Thoracic aorta (tissue), 2 donors: ENCODE data around the gene RPL18A. TPM values are rescaled to one million over a fixed set of nuclear protein-coding genes. Genes with fewer than 3 reads are reported as not detected.
A peak's percentile ranks its signal among the peaks of the same experiment; 100 is the strongest.

Experiments
- ATAC-seq: fragments of 150-250 bp; one replicate; pipeline ENCODE4 v1.8.0; 2017; ENCODE audit warnings: low read depth; ENCODE audit not compliant: insufficient number of reproducible peaks, low FRiP score
- DNase-seq: peaks from one replicate; pipeline ENCODE4 v3.0.0-alpha.2; 2020; ENCODE audit warnings: low spot score
- H3K27ac ChIP-seq, 2 donors: fragments of 200-600 bp; sonication (generic); 1 replicate in 1 of 2; 2 replicates in 1 of 2; pipeline ENCODE4 v1.5.1; 2016; ENCODE audit warnings: mild to moderate bottlenecking in 2 of 2, moderate library complexity in 2 of 2
- H3K27me3 ChIP-seq: fragments of 200-600 bp; sonication (generic); replicated peaks from 2 replicates; pipeline ENCODE4 v1.6.0; 2016; ENCODE audit warnings: mild to moderate bottlenecking; ENCODE audit not compliant: insufficient read depth
- H3K36me3 ChIP-seq: fragments of 200-600 bp; sonication (generic); one replicate; pipeline ENCODE4 v1.5.1; 2016
- H3K4me1 ChIP-seq, 2 donors: fragments of 200-600 bp; sonication (generic); 1 replicate in 1 of 2; 2 replicates in 1 of 2; pipeline versions ENCODE4 v1.5.1 to v1.6.0; 2016; ENCODE audit warnings: low read depth in 2 of 2, mild to moderate bottlenecking in 1 of 2; ENCODE audit not compliant: control insufficient read depth in 1 of 2
- H3K4me3 ChIP-seq: fragments of 200-600 bp; sonication (generic); 2 replicates; pipeline ENCODE4 v1.5.1; 2016; ENCODE audit warnings: mild to moderate bottlenecking
- H3K9me3 ChIP-seq: fragments of 200-600 bp; sonication (generic); 2 replicates; pipeline ENCODE4 v1.5.1; 2016
- total RNA-seq, 2 donors: library from RNA; depleted of rRNA; stranded (reverse); fragments of >200 nt; gene quantifications; one replicate each; pipeline versions ENCODE4 v1.1.0 to v1.2.3, GENCODE V29; 2016
- TF ChIP-seq, protein P1 (sequence below): fragments of 200-600 bp; sonication (generic); IDR thresholded peaks from one replicate; pipeline ENCODE4 v1.5.1; 2019; ENCODE audit warnings: antibody characterized with exemption

Gene RPL18A
- total RNA-seq, 2 donors from 2014 or later: 718 to 766 TPM

DNA sequence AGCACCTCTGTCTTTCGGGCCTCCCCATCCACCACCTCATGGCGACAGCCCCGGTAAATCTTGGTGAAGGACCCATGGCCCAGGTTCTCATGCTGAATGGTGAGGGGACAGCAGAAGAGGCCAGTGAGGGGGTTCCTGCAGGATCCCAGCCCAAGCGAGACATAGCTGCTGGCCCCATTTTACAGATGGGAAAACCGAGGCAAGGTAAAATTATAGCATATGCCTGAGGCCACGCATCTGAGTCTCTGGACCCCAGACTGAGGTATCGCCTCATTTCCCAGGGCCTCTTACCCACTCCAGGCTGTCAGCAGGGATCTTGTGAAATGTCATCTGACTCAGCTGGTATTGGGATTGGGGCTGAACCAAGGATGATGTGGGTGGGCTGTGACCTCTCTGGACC, 21.7 kb upstream of the RPL18A start:
- Histone ChIP-seq H3K4me1 (peaks cover 0 to 12% of the 10 kb centered on the region in 2 donors), H3K4me3 (no peak overlapping the region), H3K36me3 (no peaks in the 10 kb centered on the region), H3K27me3 (no peaks in the 10 kb centered on the region), H3K27ac (no peak overlapping the region), H3K9me3 (no peaks in the 10 kb centered on the region)
- TF ChIP-seq, protein P1, sequence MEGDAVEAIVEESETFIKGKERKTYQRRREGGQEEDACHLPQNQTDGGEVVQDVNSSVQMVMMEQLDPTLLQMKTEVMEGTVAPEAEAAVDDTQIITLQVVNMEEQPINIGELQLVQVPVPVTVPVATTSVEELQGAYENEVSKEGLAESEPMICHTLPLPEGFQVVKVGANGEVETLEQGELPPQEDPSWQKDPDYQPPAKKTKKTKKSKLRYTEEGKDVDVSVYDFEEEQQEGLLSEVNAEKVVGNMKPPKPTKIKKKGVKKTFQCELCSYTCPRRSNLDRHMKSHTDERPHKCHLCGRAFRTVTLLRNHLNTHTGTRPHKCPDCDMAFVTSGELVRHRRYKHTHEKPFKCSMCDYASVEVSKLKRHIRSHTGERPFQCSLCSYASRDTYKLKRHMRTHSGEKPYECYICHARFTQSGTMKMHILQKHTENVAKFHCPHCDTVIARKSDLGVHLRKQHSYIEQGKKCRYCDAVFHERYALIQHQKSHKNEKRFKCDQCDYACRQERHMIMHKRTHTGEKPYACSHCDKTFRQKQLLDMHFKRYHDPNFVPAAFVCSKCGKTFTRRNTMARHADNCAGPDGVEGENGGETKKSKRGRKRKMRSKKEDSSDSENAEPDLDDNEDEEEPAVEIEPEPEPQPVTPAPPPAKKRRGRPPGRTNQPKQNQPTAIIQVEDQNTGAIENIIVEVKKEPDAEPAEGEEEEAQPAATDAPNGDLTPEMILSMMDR: no peak
- ATAC-seq: no peak
- no peak for DNase-seq

DNA sequence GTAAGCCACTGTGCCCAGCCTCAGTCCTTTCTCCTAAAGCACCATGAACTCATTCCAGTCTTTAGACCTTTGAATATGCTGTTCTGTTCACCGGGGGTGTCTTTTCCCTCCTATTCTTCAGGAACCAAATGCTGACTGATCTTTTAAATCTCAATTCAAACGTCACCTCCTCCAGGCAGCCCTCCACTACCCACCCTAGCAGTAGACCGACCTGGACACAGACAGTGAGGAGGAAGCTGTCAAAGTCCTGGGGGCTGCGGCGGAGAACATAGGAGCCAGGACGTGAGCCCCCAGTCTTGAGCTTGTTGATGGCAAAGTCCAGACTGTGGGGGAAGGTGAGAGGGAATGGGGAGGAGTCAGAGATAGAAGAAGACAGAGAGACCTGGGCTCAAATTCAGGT, 19.7 kb upstream of the RPL18A start:
- no peak overlapping the region for H3K4me3 ChIP-seq
- no peaks in the 10 kb centered on the region for H3K27me3 ChIP-seq
- no peak overlapping the region for H3K27ac ChIP-seq
- no peaks in the 10 kb centered on the region for H3K36me3 ChIP-seq
- DNase-seq (no peak), ATAC-seq (no peak)
- H3K4me1 ChIP-seq: peaks cover 0 to 12% of the 10 kb centered on the region in 2 donors
- no peaks in the 10 kb centered on the region for H3K9me3 ChIP-seq
- TF ChIP-seq, protein P1: no peak

DNA sequence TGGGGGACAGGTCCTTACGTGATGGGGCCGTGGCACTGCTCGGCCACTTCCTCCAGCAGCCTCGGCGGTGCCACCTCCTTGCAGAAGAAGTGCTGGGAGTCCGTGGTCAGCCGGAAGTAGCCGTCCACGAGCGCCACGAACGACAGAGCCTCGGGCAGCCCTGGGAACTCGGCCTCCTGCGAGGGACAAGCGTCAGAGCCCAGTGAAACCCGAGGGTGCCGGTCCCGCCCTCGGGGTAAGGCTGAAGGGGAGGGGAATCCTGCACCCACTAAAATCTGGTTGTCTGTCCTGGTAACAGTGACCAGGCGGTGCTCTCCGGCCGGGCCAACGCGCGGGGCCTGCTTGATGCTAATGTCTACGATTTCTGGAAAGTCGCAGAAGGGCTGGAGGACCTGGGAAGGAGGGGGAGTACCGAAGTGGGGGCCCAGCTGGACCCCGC, 18.3 kb upstream of the RPL18A start:
- ATAC-seq: no peak
- Histone ChIP-seq H3K27ac (no peak overlapping the region), H3K36me3 (no peaks in the 10 kb centered on the region), H3K9me3 (no peaks in the 10 kb centered on the region), H3K4me3 (peak overlapping the region; percentile 63), H3K27me3 (no peaks in the 10 kb centered on the region), H3K4me1 (peaks cover 0 to 12% of the 10 kb centered on the region in 2 donors)
- DNase-seq: no peak
- TF ChIP-seq, protein P1: no peak

DNA sequence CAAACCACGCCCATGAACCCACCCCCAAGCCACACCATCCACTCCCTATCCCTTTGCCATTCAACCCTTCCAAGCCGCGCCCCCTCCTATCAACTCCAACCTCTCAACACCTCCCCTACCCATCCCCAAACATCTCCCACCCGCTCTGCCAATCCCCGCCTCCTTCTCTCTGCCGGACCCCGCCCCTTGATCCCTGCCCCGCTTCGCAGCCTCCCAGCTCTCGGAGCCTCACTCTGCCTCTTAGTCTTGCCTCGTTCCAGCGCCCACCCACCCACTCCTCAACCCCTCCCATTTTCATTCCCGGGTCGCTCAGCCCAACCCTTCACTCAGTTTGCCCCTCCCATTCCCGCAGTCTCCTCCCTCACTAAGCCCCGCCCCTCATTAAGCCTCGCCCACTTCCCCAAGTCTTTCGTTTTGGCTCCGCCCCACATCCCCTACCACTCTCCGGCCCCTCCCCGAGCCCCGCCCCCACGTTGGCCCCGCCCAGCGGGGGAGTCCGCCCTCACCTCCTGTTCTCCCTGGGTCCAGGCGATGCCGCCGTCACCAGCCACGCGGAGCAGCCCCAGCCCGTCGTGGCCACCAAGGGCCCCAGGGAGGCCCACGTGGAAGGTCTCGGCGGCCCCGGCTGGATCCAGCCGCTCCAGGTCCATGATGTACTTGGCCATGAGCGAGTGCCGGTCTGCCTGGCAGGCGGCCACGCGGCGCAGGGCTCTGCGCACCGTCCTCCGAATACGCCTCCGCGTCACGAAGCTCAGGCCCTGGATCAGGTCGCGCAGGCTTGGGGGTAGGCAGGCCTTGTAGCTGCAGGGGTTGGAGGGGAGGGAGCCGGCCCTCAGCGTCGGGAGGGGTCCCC, 17.7 kb upstream of the RPL18A start:
- no peaks in the 10 kb centered on the region for H3K9me3 ChIP-seq
- H3K4me1 ChIP-seq: peaks cover 0 to 12% of the 10 kb centered on the region in 2 donors
- TF ChIP-seq, protein P1: no peak
- H3K4me3 ChIP-seq: peak overlapping the region; percentile 63
- H3K36me3 ChIP-seq: no peaks in the 10 kb centered on the region
- H3K27ac ChIP-seq: no peak overlapping the region
- ATAC-seq (peak; percentile 26), DNase-seq (no peak)
- no peaks in the 10 kb centered on the region for H3K27me3 ChIP-seq

DNA sequence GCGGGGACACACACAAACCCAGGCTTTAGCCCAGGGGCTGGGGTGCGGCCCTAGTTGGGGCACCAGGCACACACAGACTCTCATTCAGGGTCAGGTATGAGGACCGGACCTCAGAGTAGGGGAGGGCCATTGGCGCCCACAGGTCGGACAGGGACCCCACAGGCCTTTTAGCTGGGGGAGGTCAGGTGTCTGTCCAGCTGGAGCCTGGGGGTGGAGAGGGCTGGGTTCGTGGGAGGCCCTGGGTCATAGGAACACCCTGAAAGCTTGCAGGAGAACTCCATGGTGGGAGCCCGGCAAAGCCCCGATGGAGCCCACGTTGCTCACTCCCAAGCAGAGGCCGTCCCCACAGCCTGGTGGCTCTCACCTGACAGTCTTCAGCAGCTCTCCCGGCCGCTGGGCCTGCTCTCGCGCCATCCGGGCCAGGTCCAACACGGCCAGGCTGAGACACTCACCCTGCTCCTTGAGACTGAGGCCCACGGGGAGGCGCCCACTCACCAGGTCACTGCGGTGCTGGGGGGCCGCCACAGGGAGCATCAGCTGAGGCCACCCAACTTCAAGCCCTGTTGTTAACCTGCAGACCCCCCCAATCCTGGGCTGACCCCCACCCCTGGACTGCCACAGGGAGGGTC, 16.9 kb upstream of the RPL18A start:
- no peaks in the 10 kb centered on the region for H3K27me3 ChIP-seq
- H3K27ac ChIP-seq: no peak overlapping the region

More for the DNA sequence above, 16.9 kb upstream of the RPL18A start:
- H3K4me3 ChIP-seq: peak overlapping the region; percentile 63
- H3K36me3 ChIP-seq: no peaks in the 10 kb centered on the region
- TF ChIP-seq, protein P1: no peak
- peaks cover 0 to 12% of the 10 kb centered on the region in 2 donors for H3K4me1 ChIP-seq
- H3K9me3 ChIP-seq: no peaks in the 10 kb centered on the region
- no peak for ATAC-seq
- no peak for DNase-seq
